ENCODE data around the gene SPCS3.

The SPCS3 gene

GRCh38 chr4:176307666-176307930 lies 12.2 kb upstream of the SPCS3 start:
- Histone ChIP-seq H3K9me3 (ENCODE audit: control insufficient read depth, low read length) (no peaks in the 10 kb centered on the region), H3K4me2 (ENCODE audit: low read length) (no peak overlapping the region), H3K27ac (no peak overlapping the region), H3K79me2 (no peaks in the 10 kb centered on the region), H3K36me3 (ENCODE audit: control insufficient read depth, insufficient read depth, low read length) (no peaks in the 10 kb centered on the region), H3K27me3 (ENCODE audit: control insufficient read depth, insufficient read depth, low read length) (no peaks in the 10 kb centered on the region), H2AFZ (no peak overlapping the region), H3K4me1 (no peaks in the 10 kb centered on the region), H3K9ac (no peak overlapping the region), H3K4me3 (ENCODE audit: low read depth, low read length) (no peak overlapping the region)
- TF ChIP-seq CTCF (IDR thresholded peaks at IDR 0.05) = no peak

GRCh38 chr4:176308441-176308840 lies 11.3 kb upstream of the SPCS3 start:
- H3K27ac ChIP-seq = no peak overlapping the region
- H3K4me2 ChIP-seq (ENCODE audit: low read length) = no peak overlapping the region
- H3K79me2 ChIP-seq = no peaks in the 10 kb centered on the region
- H3K36me3 ChIP-seq (ENCODE audit: control insufficient read depth, insufficient read depth, low read length) = no peaks in the 10 kb centered on the region
- no peaks in the 10 kb centered on the region for H3K9me3 ChIP-seq (ENCODE audit: control insufficient read depth, low read length)
- H3K9ac ChIP-seq = no peak overlapping the region
- H3K4me1 ChIP-seq = no peaks in the 10 kb centered on the region
- no peak overlapping the region for H3K4me3 ChIP-seq (ENCODE audit: low read depth, low read length)
- H2AFZ ChIP-seq = no peak overlapping the region
- no peak for TF ChIP-seq CTCF (IDR thresholded peaks at IDR 0.05)
- no peaks in the 10 kb centered on the region for H3K27me3 ChIP-seq (ENCODE audit: control insufficient read depth, insufficient read depth, low read length)

GRCh38 chr4:176309046-176309445 lies 10.7 kb upstream of the SPCS3 start:
- Histone ChIP-seq H3K4me1 (no peaks in the 10 kb centered on the region), H3K4me3 (ENCODE audit: low read depth, low read length) (no peak overlapping the region), H3K9me3 (ENCODE audit: control insufficient read depth, low read length) (no peaks in the 10 kb centered on the region), H3K27ac (no peak overlapping the region), H3K9ac (no peak overlapping the region), H3K36me3 (ENCODE audit: control insufficient read depth, insufficient read depth, low read length) (no peaks in the 10 kb centered on the region), H3K79me2 (no peaks in the 10 kb centered on the region), H2AFZ (no peak overlapping the region), H3K27me3 (ENCODE audit: control insufficient read depth, insufficient read depth, low read length) (no peaks in the 10 kb centered on the region), H3K4me2 (ENCODE audit: low read length) (no peak overlapping the region)
- no peak for TF ChIP-seq CTCF (IDR thresholded peaks at IDR 0.05)

GRCh38 chr4:176309772-176310171 lies 10.0 kb upstream of the SPCS3 start:
- H3K27ac ChIP-seq = no peak overlapping the region
- no peak overlapping the region for H2AFZ ChIP-seq
- H3K4me2 ChIP-seq (ENCODE audit: low read length) = no peak overlapping the region
- H3K9me3 ChIP-seq (ENCODE audit: control insufficient read depth, low read length) = no peaks in the 10 kb centered on the region
- no peaks in the 10 kb centered on the region for H3K4me1 ChIP-seq
- no peak overlapping the region for H3K9ac ChIP-seq
- H3K4me3 ChIP-seq (ENCODE audit: low read depth, low read length) = no peak overlapping the region
- H3K36me3 ChIP-seq (ENCODE audit: control insufficient read depth, insufficient read depth, low read length) = no peaks in the 10 kb centered on the region
- H3K79me2 ChIP-seq = no peaks in the 10 kb centered on the region
- no peak for TF ChIP-seq CTCF (IDR thresholded peaks at IDR 0.05)
- H3K27me3 ChIP-seq (ENCODE audit: control insufficient read depth, insufficient read depth, low read length) = no peaks in the 10 kb centered on the region

- no peak overlapping the region for H2AFZ ChIP-seq
- no peaks in the 10 kb centered on the region for H3K79me2 ChIP-seq
- no peaks in the 10 kb centered on the region for H3K4me1 ChIP-seq
- no peaks in the 10 kb centered on the region for H3K36me3 ChIP-seq (ENCODE audit: control insufficient read depth, insufficient read depth, low read length)
- no peak overlapping the region for H3K9ac ChIP-seq
- no peaks in the 10 kb centered on the region for H3K9me3 ChIP-seq (ENCODE audit: control insufficient read depth, low read length)
- TF ChIP-seq CTCF (IDR thresholded peaks at IDR 0.05) = no peak
- H3K27ac ChIP-seq = no peak overlapping the region
- H3K4me2 ChIP-seq (ENCODE audit: low read length) = no peak overlapping the region
- H3K27me3 ChIP-seq (ENCODE audit: control insufficient read depth, insufficient read depth, low read length) = no peaks in the 10 kb centered on the region
- H3K4me3 ChIP-seq (ENCODE audit: low read depth, low read length) = no peak overlapping the region
Observed at GRCh38 chr4:176313596-176314336, 6.0 kb upstream of the SPCS3 start.
